RWPE2 (cell line): ENCODE data around the gene LRRC8D.
A peak's percentile ranks its signal among the peaks of the same experiment; 100 is the strongest.
"Not testable (repeated sequence)": the region's sequence is repeated elsewhere in the genome, so short reads cannot be mapped to it uniquely, and the experiment has no call there.

Source experiments
- ATAC-seq: fragments of 200-7000 bp; cut with Tn5 transposase; 3 replicates; pipeline ENCODE4 v1.9.1; 2021; ENCODE audit warnings: low read depth
- DNase-seq: peaks from one replicate; pipeline ENCODE4 v3.0.0-alpha.2; 2020; ENCODE audit warnings: low spot score
- H3K27ac ChIP-seq: fragments of 450-650 bp; 2 replicates; pipeline ENCODE4 v1.5.1; 2017; ENCODE audit warnings: mild to moderate bottlenecking; ENCODE audit not compliant: poor library complexity, severe bottlenecking
- H3K27me3 ChIP-seq: fragments of 250-450 bp; sonication (Bioruptor Pico); 2 replicates; pipeline ENCODE4 v1.5.1; 2021; ENCODE audit warnings: mild to moderate bottlenecking, moderate library complexity; ENCODE audit not compliant: insufficient read depth, poor library complexity, severe bottlenecking
- H3K36me3 ChIP-seq: fragments of 250-450 bp; sonication (Bioruptor Pico); 2 replicates; pipeline ENCODE4 v1.5.1; 2020; ENCODE audit warnings: low read depth, mild to moderate bottlenecking, moderate library complexity
- H3K4me1 ChIP-seq: fragments of 250-450 bp; sonication (Bioruptor Pico); 2 replicates; pipeline ENCODE4 v1.5.1; 2021; ENCODE audit warnings: mild to moderate bottlenecking, moderate library complexity; ENCODE audit not compliant: insufficient read depth, poor library complexity, severe bottlenecking
- H3K4me3 ChIP-seq: fragments of 250-450 bp; sonication (Bioruptor Pico); 2 replicates; pipeline ENCODE4 v1.5.1; 2021; ENCODE audit warnings: mild to moderate bottlenecking, moderate library complexity; ENCODE audit not compliant: severe bottlenecking
- H3K9me3 ChIP-seq: fragments of 250-450 bp; sonication (Bioruptor Pico); 2 replicates; pipeline ENCODE4 v1.5.1; 2021; ENCODE audit warnings: mild to moderate bottlenecking, moderate library complexity; ENCODE audit not compliant: severe bottlenecking
- TF ChIP-seq, protein P1 (sequence below): fragments of 450-650 bp; IDR thresholded peaks from one replicate; pipeline ENCODE4 v1.5.1; 2017; ENCODE audit warnings: mild to moderate bottlenecking, moderate library complexity; ENCODE audit not compliant: poor library complexity, severe bottlenecking

Gene LRRC8D

DNA sequence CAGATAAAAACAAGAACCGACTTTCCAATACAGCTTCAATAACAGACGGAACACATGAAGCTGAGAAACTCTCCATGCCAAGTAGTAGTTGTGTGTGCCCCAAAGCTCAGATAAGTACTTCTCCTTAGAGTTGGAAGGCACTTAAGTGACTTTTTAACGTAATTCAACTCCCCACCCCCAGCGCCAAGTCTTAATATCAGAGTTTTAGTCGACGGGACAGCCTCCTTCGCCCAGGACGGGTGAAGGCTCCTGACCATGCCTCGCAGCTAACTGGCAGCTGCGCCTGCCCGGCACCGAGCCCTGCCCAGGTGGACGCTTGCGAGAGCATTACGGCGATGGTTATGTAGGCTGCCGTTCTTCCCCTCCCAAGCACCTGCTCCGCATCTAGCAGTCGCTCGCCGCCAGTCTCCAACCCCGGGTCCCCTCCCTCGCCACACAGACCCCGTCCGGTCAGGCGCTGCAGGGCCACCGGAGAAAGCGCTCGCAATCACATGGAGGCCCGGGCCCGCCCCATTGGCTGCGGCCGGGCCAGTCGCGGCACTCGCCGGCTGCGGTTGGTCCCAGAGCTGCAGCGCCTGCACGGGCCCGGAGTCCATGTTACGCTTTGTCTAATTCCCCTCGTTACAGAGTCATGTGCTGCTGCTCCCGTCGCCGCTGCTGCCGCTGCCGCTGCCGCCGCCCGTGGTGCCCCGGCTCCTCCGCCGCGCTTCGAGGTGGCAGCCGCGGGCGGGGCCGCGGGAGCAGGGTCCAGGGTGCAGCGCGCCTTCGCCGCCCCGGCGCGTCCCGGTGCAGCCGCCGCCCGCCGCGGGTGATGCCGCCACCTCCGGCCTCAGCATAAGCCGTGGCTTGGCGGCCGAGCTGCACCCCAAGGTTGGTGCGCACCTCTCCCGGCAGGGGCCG is at the start of gene LRRC8D:
TSS of gene LRRC8D (plus strand) at position 611 of the 900 bp plus-strand sequence. CDS start 112,037 bp downstream, outside the sequence.
- TF ChIP-seq, protein P1, sequence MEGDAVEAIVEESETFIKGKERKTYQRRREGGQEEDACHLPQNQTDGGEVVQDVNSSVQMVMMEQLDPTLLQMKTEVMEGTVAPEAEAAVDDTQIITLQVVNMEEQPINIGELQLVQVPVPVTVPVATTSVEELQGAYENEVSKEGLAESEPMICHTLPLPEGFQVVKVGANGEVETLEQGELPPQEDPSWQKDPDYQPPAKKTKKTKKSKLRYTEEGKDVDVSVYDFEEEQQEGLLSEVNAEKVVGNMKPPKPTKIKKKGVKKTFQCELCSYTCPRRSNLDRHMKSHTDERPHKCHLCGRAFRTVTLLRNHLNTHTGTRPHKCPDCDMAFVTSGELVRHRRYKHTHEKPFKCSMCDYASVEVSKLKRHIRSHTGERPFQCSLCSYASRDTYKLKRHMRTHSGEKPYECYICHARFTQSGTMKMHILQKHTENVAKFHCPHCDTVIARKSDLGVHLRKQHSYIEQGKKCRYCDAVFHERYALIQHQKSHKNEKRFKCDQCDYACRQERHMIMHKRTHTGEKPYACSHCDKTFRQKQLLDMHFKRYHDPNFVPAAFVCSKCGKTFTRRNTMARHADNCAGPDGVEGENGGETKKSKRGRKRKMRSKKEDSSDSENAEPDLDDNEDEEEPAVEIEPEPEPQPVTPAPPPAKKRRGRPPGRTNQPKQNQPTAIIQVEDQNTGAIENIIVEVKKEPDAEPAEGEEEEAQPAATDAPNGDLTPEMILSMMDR = no peak
- no peaks in the 10 kb centered on the region for H3K27me3 ChIP-seq
- ATAC-seq = peak; percentile 89
- peak within 1 kb of the TSS; percentile 89 for H3K4me3 ChIP-seq
- peak within 1 kb of the TSS; percentile 34 for H3K27ac ChIP-seq
- peaks cover 21% of the 10 kb centered on the region for H3K4me1 ChIP-seq
- no peaks in the 10 kb centered on the region for H3K9me3 ChIP-seq
- DNase-seq = peak; percentile 73
- no peaks in the 10 kb centered on the region; the same call in 1 of the 2 replicates for H3K36me3 ChIP-seq

DNA sequence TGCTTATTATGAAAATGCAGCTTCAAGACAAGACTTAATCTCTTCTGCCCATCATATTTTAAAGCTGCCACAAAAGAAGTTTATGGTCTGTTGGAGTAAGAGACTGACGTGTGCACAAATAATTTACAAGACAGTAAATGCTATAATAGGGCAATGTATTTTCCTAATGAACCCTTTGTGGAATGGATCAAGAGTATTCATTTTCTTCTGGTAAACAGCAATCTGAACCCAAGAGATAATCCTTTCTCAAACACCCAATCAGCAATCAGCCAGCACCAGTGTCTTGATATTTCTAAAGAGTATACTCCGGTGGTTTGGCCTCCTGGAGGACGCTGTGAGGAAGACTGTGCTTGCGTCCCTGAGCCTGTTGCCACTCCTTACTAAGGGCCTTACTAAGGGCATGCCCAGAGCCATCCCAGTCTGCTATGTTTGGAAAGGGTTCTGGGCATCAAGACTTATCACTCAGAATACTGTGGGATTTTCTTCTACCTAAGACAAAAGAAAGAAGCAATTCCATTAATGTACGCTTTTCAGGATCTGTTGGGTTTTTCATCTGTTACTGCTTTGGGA is 48.8 kb upstream of the LRRC8D start:
- H3K4me3 ChIP-seq = no peak overlapping the region
- no peak overlapping the region for H3K27ac ChIP-seq
- DNase-seq (no peak), ATAC-seq (no peak)
- H3K9me3 ChIP-seq = no peaks in the 10 kb centered on the region
- TF ChIP-seq, protein P1 = no peak
- peaks cover 10% of the 10 kb centered on the region for H3K4me1 ChIP-seq
- no peaks in the 10 kb centered on the region for H3K27me3 ChIP-seq
- no peaks in the 10 kb centered on the region for H3K36me3 ChIP-seq

DNA sequence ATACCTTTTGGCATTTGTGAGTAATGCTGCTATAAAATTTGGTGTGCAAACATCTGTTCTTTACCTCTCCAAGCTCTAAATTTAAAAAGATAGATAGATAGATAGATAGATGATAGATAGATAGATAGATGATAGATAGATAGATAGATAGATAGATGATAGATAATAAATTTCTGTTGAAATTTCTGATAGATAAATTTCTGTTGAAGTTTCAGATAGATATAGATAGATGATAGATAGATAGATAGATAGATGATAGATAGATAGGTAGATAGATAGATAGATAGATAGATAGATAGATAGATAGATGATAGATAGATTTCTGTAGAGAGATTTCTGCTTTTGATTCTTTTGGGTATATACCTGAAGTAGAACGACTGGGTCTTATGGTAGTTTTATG is 44.7 kb upstream of the LRRC8D start:
- not testable (repeated sequence) for H3K27ac ChIP-seq, H3K27me3 ChIP-seq, H3K4me1 ChIP-seq, DNase-seq, H3K4me3 ChIP-seq, ATAC-seq, H3K36me3 ChIP-seq, H3K9me3 ChIP-seq

DNA sequence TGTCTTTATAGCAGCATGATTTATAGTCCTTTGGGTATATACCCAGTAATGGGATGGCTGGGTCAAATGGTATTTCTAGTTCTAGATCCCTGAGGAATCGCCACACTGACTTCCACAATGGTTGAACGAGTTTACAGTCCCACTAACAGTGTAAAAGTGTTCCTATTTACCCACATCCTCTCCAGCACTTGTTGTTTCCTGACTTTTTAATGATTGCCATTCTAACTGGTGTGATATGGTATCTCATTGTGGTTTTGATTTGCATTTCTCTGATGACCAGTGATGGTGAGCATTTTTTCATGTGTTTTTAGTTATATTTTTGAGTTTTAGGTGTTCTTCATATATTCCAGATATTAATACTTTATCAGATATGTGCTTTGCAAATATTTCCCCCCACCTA is 43.6 kb upstream of the LRRC8D start:
- not testable (repeated sequence) for H3K4me1 ChIP-seq, H3K9me3 ChIP-seq, DNase-seq, H3K27ac ChIP-seq, H3K27me3 ChIP-seq, H3K4me3 ChIP-seq, ATAC-seq, H3K36me3 ChIP-seq

DNA sequence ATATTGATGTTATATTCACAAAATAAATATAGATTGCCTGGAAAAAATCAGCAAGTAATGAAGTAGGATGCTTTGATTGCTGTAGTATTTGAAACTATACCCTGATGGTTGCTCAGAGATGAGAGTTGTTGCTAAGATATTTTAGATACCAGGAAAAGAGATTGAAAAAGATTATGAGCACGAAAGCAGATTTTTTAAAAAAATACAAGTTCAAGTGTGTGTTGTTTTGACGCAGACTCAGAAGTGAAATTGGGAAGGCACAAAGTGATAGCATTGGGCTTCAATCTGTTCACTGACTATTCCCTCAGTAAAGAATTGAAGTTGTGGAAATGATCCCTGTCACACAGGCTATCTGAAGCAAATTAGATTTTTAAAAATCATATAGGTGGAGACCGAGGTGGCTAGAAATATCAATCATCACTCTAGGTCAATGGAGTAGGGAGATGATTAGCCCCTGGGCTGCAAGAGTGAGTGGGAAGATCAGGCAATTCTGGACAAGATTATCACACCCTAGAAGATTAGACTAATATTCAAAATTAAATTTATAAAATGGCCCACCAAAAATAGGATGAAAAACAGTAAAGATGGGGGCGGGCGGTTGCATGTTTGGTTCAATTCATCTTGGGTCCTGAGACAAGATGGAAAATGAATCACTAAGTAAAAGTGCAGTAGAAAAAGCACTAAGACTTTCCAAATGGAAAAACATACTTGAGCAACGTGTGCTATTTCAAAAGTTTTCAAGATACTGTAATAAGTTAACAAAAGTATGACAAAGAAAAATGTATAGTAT is 41.5 kb upstream of the LRRC8D start:
- no peaks in the 10 kb centered on the region for H3K27me3 ChIP-seq
- TF ChIP-seq, protein P1 = no peak
- no peak for ATAC-seq
- no peaks in the 10 kb centered on the region for H3K36me3 ChIP-seq
- no peak overlapping the region for H3K4me3 ChIP-seq
- H3K9me3 ChIP-seq = no peaks in the 10 kb centered on the region
- no peaks in the 10 kb centered on the region for H3K4me1 ChIP-seq
- no peak overlapping the region for H3K27ac ChIP-seq
- DNase-seq = no peak
